Urinary bladder (tissue), 4 donors: ENCODE measurements around the gene CHD5. TPM values are rescaled to one million over a fixed set of nuclear protein-coding genes. Genes with fewer than 3 reads are reported as not detected.

Experiments
- DNase-seq: peaks from one replicate; pipeline ENCODE4 v3.0.0-alpha.2; 2015; ENCODE audit errors: extremely low spot score
- H3K27ac ChIP-seq: one replicate; pipeline ENCODE4 v1.5.1; 2013; ENCODE audit warnings: low read depth, mild to moderate bottlenecking, moderate library complexity
- H3K36me3 ChIP-seq: one replicate; pipeline ENCODE4 v1.6.1; 2013; ENCODE audit warnings: mild to moderate bottlenecking, moderate library complexity; ENCODE audit not compliant: insufficient read depth
- H3K4me1 ChIP-seq: one replicate; pipeline ENCODE4 v1.6.1; 2013; ENCODE audit warnings: mild to moderate bottlenecking, moderate library complexity; ENCODE audit not compliant: insufficient read depth
- H3K4me3 ChIP-seq: one replicate; pipeline ENCODE4 v1.5.1; 2013; ENCODE audit warnings: low read depth, low read length
- WGBS: extraction: QIAGEN DNeasy Blood & Tissue Kit; methylation state at CpG from one replicate; pipeline ENCODE4 v1.1.7; 2013; 5-methylcytosine and 5-hydroxymethylcytosine counted together
- polyA plus RNA-seq: library from polyadenylated mRNA; stranded (reverse); fragments of 200-250 nt; gene quantifications from one replicate; pipeline ENCODE4 v1.2.3, GENCODE V29; 2013
- total RNA-seq: library from RNA; depleted of rRNA; stranded (reverse); fragments of >200 nt; gene quantifications from one replicate; pipeline ENCODE4 v1.2.3, GENCODE V29; 2014
- donor health status: healthy with polysubstance abuse.
- donor health status: healthy.

Gene CHD5
- total and polyA plus RNA-seq, 2 donors: 0.53 to 1.6 TPM

- DNase-seq: no peak
- WGBS: 70% methylated on average over 5 of the region's 5 CpGs
- H3K27ac ChIP-seq: no peak overlapping the region
- H3K36me3 ChIP-seq: no peaks in the 10 kb centered on the region
- H3K4me1 ChIP-seq: peaks cover 2% of the 10 kb centered on the region
- H3K4me3 ChIP-seq: no peak overlapping the region
These were observed 3.3 kb downstream of the CHD5 start for GRCh38 chr1:6176779-6177178.

DNA sequence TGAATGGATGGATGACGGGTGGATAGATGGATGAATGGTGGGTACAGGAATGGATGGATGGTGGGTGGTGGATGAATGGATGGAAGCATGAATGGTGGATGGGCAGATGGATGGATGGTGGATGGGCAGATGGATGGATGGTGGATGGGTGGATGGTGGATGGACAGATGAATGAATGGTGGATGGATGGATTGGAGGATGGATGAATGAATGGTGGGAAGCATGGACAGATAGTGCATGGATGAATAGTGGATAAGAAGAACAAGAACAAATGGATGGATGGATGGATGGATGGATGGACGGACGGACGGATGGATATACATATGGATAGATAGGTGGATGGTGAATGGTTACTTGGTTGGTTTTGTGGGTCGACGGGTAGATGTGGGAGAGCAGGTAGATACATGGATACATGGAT, 4.7 kb downstream of the CHD5 start:
- Histone ChIP-seq H3K4me3 (no peak overlapping the region), H3K4me1 (peaks cover 2% of the 10 kb centered on the region), H3K27ac (no peak overlapping the region), H3K36me3 (no peaks in the 10 kb centered on the region)
- 85% methylated on average over 6 of the region's 6 CpGs for WGBS
- DNase-seq: no peak

DNA sequence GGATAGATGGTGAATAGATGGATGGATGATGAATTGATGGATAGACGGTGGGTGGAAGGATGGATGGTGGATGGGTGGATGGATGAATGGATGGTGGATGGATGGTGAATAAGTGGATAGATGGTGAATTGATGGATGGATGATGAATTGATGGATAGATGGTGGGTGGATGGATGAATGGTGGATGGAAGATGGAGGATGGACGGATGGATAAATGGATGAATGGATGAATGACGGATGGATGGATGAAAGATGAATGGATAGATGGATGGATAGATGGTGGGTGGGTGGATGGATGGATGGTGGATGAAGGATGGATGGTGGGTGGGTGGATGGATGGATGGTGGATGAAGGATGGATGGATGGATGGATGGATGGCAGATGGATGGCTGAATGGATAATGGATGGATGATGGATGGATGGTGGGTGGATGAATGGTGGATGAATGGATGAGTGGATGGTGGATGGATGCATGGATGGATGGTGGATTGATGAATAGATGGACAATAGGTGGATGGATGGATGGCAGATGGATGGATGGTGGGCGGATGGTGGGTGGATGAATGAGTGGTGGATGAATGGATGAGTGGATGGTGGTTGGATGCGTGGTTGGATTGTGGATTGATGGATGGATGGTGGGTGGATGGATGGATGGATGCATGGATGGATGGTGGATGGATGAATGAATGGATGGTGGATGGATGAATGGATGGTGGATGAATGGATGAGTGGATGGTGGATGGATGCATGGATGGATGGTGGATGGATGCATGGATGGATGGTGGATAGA, 5.3 kb downstream of the CHD5 start:
- Histone ChIP-seq H3K36me3 (no peaks in the 10 kb centered on the region), H3K4me1 (no peaks in the 10 kb centered on the region), H3K27ac (no peak overlapping the region), H3K4me3 (no peak overlapping the region)
- 88% methylated on average over 5 of the region's 5 CpGs for WGBS
- no peak for DNase-seq

GRCh38 chr1:6172549-6172948, 7.6 kb downstream of the CHD5 start:
- no peaks in the 10 kb centered on the region for H3K4me1 ChIP-seq
- H3K27ac ChIP-seq: no peak overlapping the region
- DNase-seq: no peak
- 89% methylated on average over 10 of the region's 10 CpGs for WGBS
- no peak overlapping the region for H3K4me3 ChIP-seq
- no peaks in the 10 kb centered on the region for H3K36me3 ChIP-seq

DNA sequence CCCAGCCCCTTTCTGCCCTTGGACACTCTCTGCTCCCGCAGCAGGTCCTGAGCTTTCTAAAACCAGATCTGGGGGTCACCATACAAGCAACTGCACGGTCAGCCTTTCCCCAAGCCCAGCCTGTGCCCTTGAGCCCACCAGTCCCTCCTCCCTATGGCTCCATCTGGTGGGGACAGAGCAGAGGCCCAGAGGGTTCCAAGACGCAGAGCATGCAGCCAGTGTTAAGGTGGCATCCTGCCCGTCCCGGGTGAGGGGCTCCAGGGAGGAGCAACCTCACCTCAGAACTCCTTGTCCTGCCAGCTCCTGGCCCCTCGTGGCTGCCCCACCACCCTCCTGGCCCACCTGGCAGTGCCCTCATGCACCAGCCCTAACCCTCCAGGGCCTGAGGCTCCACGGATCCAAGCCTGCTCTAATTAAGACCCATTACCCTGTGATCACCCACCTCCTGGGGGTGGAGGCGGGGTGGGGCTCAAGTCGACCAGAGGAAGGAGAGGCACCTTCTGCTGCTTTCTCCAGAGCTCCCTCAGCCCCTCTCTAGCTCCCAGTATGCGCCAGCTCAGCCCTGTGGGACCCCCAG, 8.5 kb downstream of the CHD5 start:
- Histone ChIP-seq H3K27ac (no peak overlapping the region), H3K4me3 (no peak overlapping the region), H3K4me1 (no peaks in the 10 kb centered on the region), H3K36me3 (no peaks in the 10 kb centered on the region)
- DNase-seq: no peak
- WGBS: 42% methylated on average over 10 of the region's 10 CpGs

DNA sequence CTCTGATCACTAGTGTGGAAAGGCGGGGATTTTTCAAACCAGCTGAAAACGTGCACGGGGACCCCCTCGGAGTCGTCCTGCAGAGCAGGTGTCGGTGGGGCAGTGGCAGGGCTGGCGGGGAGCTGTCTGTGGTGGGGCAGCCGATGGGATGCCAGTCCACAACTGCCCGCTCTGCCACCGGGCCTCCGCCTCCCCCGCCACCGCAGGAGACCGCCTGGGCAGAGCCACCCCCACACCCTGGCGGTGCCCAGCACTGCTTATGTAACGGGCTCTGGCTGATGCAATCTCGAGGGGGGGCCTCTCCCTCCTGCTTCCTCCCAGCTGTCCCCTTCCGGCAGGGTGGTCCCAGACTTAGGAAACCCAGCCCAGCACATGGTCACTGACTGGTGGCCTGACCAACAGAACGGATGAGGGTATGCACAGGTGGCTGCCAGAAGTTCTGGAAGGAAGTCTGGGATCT, 9.3 kb downstream of the CHD5 start:
- DNase-seq: no peak
- Histone ChIP-seq H3K27ac (no peak overlapping the region), H3K4me1 (no peaks in the 10 kb centered on the region), H3K4me3 (no peak overlapping the region), H3K36me3 (no peaks in the 10 kb centered on the region)
- WGBS: 73% methylated on average over 19 of the region's 19 CpGs

DNA sequence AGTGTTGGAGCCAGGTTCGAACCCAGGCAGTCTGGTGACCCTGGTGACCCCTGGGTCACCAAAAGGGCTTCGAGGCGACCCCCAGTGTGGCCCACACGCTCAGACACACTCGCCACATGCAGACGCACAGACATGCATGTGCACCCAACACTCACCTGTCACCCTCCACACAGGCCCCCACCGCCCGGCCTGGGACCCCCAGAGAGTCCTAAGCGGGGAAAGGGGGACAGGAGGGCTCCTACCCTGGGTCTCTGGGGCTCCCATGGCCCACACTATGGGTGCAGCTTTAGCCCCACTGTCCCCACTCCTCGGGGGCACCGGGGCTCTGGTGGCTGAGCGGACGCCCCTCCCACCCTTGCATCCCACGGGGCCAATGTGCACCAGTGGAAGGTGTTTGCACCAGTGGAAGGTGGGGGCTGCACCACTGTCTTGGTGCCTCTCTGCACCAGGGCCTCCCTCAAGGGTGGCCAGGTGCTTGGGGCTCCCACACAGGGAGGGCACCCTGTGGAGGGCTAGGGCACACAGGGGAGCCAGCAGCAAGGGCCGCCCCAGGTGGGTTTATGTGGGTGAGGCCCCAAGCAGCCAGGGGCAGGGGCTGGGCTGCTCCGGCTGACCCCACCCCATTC, 9.9 kb downstream of the CHD5 start:
- 78% methylated on average over 16 of the region's 16 CpGs for WGBS
- DNase-seq: no peak
- Histone ChIP-seq H3K4me1 (no peaks in the 10 kb centered on the region), H3K4me3 (no peak overlapping the region), H3K27ac (no peak overlapping the region), H3K36me3 (no peaks in the 10 kb centered on the region)

GRCh38 chr1:6168947-6169586, 11.1 kb downstream of the CHD5 start:
- Histone ChIP-seq H3K4me1 (no peaks in the 10 kb centered on the region), H3K27ac (no peak overlapping the region), H3K4me3 (no peak overlapping the region), H3K36me3 (no peaks in the 10 kb centered on the region)
- no peak for DNase-seq
- WGBS: 71% methylated on average over 18 of the region's 18 CpGs

- no peaks in the 10 kb centered on the region for H3K36me3 ChIP-seq
- no peak overlapping the region for H3K4me3 ChIP-seq
- WGBS: 78% methylated on average over 34 of the region's 34 CpGs
- no peaks in the 10 kb centered on the region for H3K4me1 ChIP-seq
- DNase-seq: no peak
- no peak overlapping the region for H3K27ac ChIP-seq
These were observed 12.5 kb downstream of the CHD5 start for GRCh38 chr1:6167391-6168303.

DNA sequence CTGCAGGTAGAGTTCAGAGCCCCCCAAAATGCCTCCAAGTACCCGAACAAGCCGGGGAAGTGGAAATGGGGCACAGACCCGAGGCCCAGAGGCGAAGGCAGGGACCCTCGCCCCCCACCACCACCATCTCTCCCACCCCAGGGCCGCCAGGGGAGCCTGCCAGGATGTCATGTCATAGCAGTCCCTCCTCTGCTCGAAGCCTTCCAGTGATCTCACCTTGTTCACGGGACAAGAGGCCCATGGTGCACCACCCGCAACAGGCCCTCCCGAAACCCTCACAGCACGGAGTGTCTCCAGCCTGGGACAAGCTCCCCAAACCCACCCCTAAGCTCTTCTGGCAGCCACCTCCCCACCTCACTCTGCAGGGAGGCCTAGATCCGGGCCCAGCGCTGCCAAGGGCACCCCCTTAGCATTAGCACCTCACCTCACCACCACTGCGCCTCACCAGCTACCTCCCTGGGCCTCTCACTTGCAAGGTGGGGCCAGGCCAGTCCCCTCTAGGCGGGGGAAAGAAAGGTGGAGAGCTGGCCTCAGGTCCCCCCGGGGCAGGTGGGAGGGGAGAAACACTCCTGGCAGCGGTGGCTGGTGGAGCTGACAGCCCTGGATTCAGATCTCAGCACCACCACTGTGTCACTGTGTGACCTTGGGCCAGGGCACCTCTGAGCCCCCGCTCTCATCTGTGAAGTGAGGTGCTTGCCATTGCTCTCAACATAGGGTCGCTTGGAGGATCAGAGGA, 13.3 kb downstream of the CHD5 start:
- WGBS: 82% methylated on average over 19 of the region's 19 CpGs
- no peak overlapping the region for H3K27ac ChIP-seq

GRCh38 chr1:6166221-6166620, 13.9 kb downstream of the CHD5 start:
- Histone ChIP-seq H3K4me1 (no peaks in the 10 kb centered on the region), H3K27ac (no peak overlapping the region), H3K36me3 (no peaks in the 10 kb centered on the region), H3K4me3 (no peak overlapping the region)
- WGBS: 58% methylated on average over 10 of the region's 10 CpGs
- DNase-seq: no peak

More for the DNA sequence above, 13.3 kb downstream of the CHD5 start:
- no peak for DNase-seq
- H3K36me3 ChIP-seq: no peaks in the 10 kb centered on the region
- no peaks in the 10 kb centered on the region for H3K4me1 ChIP-seq
- H3K4me3 ChIP-seq: no peak overlapping the region

GRCh38 chr1:6165441-6165985, 14.6 kb downstream of the CHD5 start:
- 68% methylated on average over 12 of the region's 12 CpGs for WGBS
- Histone ChIP-seq H3K4me3 (no peak overlapping the region), H3K27ac (no peak overlapping the region), H3K4me1 (no peaks in the 10 kb centered on the region), H3K36me3 (no peaks in the 10 kb centered on the region)
- no peak for DNase-seq
